Mesendoderm (in vitro differentiated cells): Measurements from ENCODE around the gene FGF19.

Experiments
- DNase-seq: peaks from one replicate; pipeline ENCODE4 v3.0.0; 2013
- H2AK5ac ChIP-seq: 2 replicates; pipeline ENCODE4 v1.6.1; 2013; ENCODE audit warnings: low read length, inconsistent platforms
- H2BK120ac ChIP-seq: 2 replicates; pipeline ENCODE4 v1.6.1; 2013; ENCODE audit warnings: low read depth, mild to moderate bottlenecking, low read length, moderate library complexity, mixed read lengths
- H2BK15ac ChIP-seq: replicated peaks from 2 replicates; pipeline ENCODE4 v1.6.1; 2013; ENCODE audit warnings: low read depth, mild to moderate bottlenecking, moderate library complexity
- H2BK5ac ChIP-seq: 2 replicates; pipeline ENCODE4 v1.6.1; 2013; ENCODE audit warnings: low read length, inconsistent platforms
- H3K18ac ChIP-seq: 2 replicates; pipeline ENCODE4 v1.6.1; 2013; ENCODE audit warnings: mild to moderate bottlenecking, low read length, mixed read lengths
- H3K23ac ChIP-seq: one replicate; pipeline ENCODE4 v1.6.1; 2013; ENCODE audit warnings: low read length
- H3K27ac ChIP-seq: 2 replicates; pipeline ENCODE4 v1.5.1; 2013; ENCODE audit warnings: low read depth, mild to moderate bottlenecking, inconsistent platforms, low read length, moderate library complexity
- H3K27me3 ChIP-seq: 2 replicates; pipeline ENCODE4 v1.6.1; 2013; ENCODE audit warnings: low read length, control low read depth, mild to moderate bottlenecking, inconsistent platforms; ENCODE audit not compliant: insufficient read depth, poor library complexity
- H3K36me3 ChIP-seq: 2 replicates; pipeline ENCODE4 v1.6.1; 2013; ENCODE audit warnings: low read length, inconsistent platforms; ENCODE audit not compliant: control insufficient read depth, insufficient read depth
- H3K4ac ChIP-seq: one replicate; pipeline ENCODE4 v1.6.1; 2013; ENCODE audit warnings: low read depth, mild to moderate bottlenecking, low read length, moderate library complexity
- H3K4me1 ChIP-seq: 2 replicates; pipeline ENCODE4 v1.6.1; 2013; ENCODE audit warnings: low read depth, low read length, inconsistent platforms; ENCODE audit not compliant: control insufficient read depth
- H3K4me2 ChIP-seq: 2 replicates; pipeline ENCODE4 v1.6.1; 2013; ENCODE audit warnings: low read length
- H3K4me3 ChIP-seq: 2 replicates; pipeline ENCODE4 v1.5.1; 2013; ENCODE audit warnings: mild to moderate bottlenecking, low read length
- H3K56ac ChIP-seq: one replicate; pipeline ENCODE4 v1.6.1; 2013; ENCODE audit warnings: low read length
- H3K79me1 ChIP-seq: 2 replicates; pipeline ENCODE4 v1.6.1; 2013; ENCODE audit warnings: low read length, inconsistent platforms
- H3K79me2 ChIP-seq: 2 replicates; pipeline ENCODE4 v1.6.1; 2013; ENCODE audit warnings: mild to moderate bottlenecking, low read length; ENCODE audit not compliant: control insufficient read depth, insufficient read depth
- H3K9ac ChIP-seq: 2 replicates; pipeline ENCODE4 v1.6.1; 2013; ENCODE audit warnings: low read length, inconsistent platforms
- H4K5ac ChIP-seq: one replicate; pipeline ENCODE4 v1.6.1; 2013; ENCODE audit warnings: low read length
- H4K8ac ChIP-seq: one replicate; pipeline ENCODE4 v1.6.1; 2013; ENCODE audit warnings: low read depth, mild to moderate bottlenecking, control low read depth, low read length, moderate library complexity
- WGBS: extraction: QIAGEN DNeasy Blood & Tissue Kit; methylation state at CpG from one replicate; pipeline ENCODE4 v1.1.7; 2013; ENCODE audit warnings: low lambda C conversion rate, missing lambda C conversion rate; ENCODE audit not compliant: insufficient coverage; ENCODE audit errors: extremely low coverage; 5-methylcytosine and 5-hydroxymethylcytosine counted together

Gene FGF19

DNA sequence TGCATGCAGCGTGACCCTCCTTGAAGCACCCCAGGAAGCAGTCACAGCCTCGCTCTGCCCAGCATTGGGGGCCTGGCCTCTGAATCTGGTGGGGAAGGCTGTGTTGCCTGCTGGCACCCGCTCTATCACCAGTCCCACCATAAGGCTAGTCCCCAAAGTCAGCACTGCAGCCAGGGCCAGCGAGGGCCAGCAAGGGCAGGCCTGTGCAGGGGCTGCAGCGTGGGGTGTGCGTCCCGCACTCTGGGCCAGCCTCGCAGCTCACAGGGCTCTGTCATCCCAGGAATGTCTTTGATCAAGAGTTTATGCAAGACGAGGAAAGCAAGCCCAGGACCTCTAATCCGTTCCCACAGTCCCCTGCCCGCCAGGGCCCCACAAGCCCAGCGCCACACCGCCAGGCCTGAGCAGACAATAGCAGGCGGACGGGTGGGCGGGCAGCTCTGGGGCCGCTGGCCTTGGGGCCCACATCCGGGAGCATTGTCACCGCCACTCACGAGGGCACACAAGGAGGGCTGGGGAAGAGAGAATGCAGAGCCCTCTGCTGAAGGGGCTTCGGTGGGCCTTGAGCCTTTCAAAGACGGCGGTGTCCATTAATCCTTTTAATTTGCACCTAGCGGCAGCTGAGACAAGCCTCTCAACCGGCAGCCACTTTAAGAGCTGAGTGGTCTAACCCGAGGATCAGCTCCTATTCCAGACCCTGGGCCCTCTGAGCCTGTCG lies 45.8 kb downstream of the FGF19 start:
- H3K4ac ChIP-seq = no peak overlapping the region
- no peak overlapping the region for H2BK120ac ChIP-seq
- H4K5ac ChIP-seq = no peak overlapping the region
- no peaks in the 10 kb centered on the region for H3K79me1 ChIP-seq
- peak overlapping the region; percentile 94 for H3K23ac ChIP-seq
- H3K27me3 ChIP-seq = no peaks in the 10 kb centered on the region
- no peak overlapping the region for H2BK15ac ChIP-seq
- peak overlapping the region; percentile 38 for H3K9ac ChIP-seq
- peak overlapping the region; percentile 71 for H3K56ac ChIP-seq
- no peak overlapping the region for H4K8ac ChIP-seq
- H3K4me3 ChIP-seq = no peak overlapping the region
- H2AK5ac ChIP-seq = no peak overlapping the region
- peak; percentile 95 for DNase-seq
- peaks cover 3% of the 10 kb centered on the region for H3K4me1 ChIP-seq
- peaks cover 2% of the 10 kb centered on the region for H3K36me3 ChIP-seq
- peak overlapping the region; percentile 69 for H3K18ac ChIP-seq
- no peaks in the 10 kb centered on the region for H3K79me2 ChIP-seq
- H3K4me2 ChIP-seq = no peak overlapping the region
- no CpG with 5 or more reads among the region's 27 CpGs for WGBS
- peak overlapping the region; percentile 26 for H3K27ac ChIP-seq
- H2BK5ac ChIP-seq = peak overlapping the region; percentile 73

DNA sequence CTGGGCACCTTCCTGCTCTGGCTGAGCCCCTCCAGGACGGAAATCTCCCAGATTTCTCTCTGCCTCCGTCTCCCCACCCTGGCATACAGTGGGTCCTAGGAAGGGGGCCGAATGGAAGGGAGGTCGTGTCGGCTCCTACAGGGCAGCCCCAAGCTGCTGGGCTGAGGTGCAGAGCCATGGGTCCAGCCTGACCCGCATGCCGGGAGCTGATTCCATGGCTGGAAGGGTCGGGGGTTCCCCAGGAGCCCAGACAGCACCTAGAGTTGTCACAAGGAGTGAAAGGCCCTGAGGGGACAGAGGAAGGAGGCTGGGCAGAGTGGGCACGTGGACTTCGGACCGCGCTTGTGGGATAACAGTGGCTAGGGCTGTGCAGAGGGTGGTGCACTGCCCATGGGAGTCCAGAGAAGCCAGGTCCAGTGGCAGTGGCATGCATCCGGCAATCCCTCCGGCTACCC lies 46.3 kb downstream of the FGF19 start:
- Histone ChIP-seq H3K23ac (no peak overlapping the region), H3K4me1 (peaks cover 3% of the 10 kb centered on the region), H3K79me1 (no peaks in the 10 kb centered on the region), H2AK5ac (no peak overlapping the region), H3K27ac (no peak overlapping the region), H3K56ac (peak overlapping the region; percentile 71), H2BK15ac (no peak overlapping the region), H3K27me3 (no peaks in the 10 kb centered on the region), H3K18ac (no peak overlapping the region), H2BK120ac (no peak overlapping the region), H3K79me2 (no peaks in the 10 kb centered on the region), H3K4me3 (no peak overlapping the region), H3K36me3 (peaks cover 2% of the 10 kb centered on the region), H3K4ac (no peak overlapping the region), H3K9ac (peak overlapping the region; percentile 38), H4K5ac (no peak overlapping the region), H4K8ac (no peak overlapping the region), H2BK5ac (no peak overlapping the region), H3K4me2 (no peak overlapping the region)
- WGBS = no CpG with 5 or more reads among the region's 14 CpGs
- DNase-seq = no peak

DNA sequence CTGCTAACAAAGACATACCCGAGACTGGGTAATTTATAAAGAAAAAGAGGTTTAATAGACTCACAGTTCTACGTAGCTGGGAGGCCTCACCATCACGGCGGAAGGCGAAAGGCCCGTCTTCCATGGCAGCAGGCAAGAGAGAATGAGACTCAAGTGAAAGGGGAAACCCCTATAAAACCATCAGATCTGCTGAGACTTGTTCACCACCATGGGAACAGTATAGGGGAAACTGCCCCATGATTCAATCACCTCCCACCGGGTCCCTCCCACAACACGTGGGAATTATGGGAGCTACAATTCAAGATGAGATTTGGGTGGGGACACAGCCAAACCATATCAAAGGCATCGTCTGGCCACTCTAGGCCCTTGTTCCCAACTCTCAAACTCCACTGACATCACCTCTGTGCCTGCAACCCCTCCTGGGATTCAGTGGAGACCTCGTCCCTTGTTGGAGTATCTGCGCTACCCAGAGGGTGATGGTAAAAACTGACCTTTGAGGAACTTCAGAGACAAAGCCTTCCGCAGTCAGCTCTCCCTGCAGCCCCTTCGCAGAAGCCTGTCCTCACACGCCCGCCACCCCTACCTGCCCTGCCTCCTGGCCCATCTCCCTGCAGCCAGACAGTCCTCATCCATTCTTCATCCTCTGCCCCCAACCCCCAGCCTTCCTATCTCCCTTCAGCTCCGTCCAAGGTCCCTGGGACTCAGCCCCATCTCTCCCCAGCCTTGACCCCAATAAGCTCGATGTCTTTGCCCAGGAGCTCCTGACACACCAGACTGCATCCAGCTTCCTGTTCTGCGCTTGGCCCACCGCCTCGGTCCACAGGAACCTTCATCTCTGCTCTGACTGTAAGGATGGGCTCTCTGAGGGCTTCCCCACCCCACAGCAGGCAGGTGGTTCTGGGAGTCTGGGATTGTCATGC lies 47.0 kb downstream of the FGF19 start:
- no peak overlapping the region for H3K18ac ChIP-seq
- no CpG with 5 or more reads among the region's 20 CpGs for WGBS
- H2BK15ac ChIP-seq = no peak overlapping the region
- H3K4me1 ChIP-seq = peaks cover 3% of the 10 kb centered on the region
- H3K36me3 ChIP-seq = peaks cover 6% of the 10 kb centered on the region
- H3K56ac ChIP-seq = no peak overlapping the region
- no peak overlapping the region for H2AK5ac ChIP-seq
- no peak overlapping the region for H2BK5ac ChIP-seq
- no peak overlapping the region for H3K4me3 ChIP-seq
- no peak overlapping the region for H2BK120ac ChIP-seq
- H3K27ac ChIP-seq = no peak overlapping the region
- H3K4ac ChIP-seq = no peak overlapping the region
- no peak overlapping the region for H4K8ac ChIP-seq
- no peak overlapping the region for H3K4me2 ChIP-seq
- H3K79me2 ChIP-seq = no peaks in the 10 kb centered on the region
- H3K23ac ChIP-seq = no peak overlapping the region
- no peak for DNase-seq
- no peaks in the 10 kb centered on the region for H3K27me3 ChIP-seq
- no peak overlapping the region for H3K9ac ChIP-seq
- H3K79me1 ChIP-seq = no peaks in the 10 kb centered on the region
- no peak overlapping the region for H4K5ac ChIP-seq

DNA sequence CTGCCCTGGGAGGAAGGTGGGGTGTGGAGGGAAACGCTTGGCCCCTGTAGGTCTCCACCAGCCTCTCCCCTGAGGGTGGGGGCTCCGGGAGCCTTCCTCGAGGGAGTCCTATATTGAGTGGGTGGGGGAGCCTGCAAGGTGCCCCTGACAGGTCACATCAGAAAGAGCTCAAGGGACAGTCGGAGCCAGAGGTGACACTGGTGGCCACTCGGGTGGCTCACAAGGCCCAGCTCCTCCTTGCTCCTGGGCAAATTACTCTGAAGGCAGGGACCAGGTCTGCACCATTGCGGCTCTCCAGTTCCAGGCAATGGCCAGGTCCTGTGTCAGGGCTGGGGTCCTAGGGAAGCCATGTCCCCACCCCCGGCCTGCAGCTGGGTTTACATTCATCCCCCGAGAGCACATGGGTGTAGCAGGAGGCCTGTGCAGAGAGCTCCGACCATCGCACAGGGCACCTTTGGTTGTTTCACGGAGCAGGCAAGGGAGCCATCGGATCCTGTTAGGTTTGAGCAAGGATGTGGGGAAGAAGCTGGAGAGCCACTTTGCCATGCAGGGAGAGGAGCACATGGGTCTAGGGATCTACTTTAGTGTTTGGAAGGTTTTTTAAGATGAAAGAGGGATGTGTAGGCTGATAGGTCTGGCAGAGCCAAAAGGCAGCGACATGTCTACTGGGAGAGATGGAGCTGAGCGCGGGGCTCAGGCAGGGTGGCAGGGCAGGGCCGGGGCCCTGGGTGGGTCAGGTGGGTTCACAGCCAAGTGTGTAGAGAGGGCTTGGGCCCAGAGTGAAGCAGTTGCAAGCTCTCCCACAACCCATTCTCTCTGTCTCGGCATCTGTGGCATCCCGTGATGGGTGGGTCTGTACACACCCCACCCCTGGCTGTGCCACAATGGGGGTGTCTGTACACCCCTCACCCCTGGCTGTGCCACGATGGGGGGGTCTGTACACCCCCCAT lies 48.1 kb downstream of the FGF19 start:
- H2AK5ac ChIP-seq = no peak overlapping the region
- H3K79me2 ChIP-seq = no peaks in the 10 kb centered on the region
- peaks cover 11% of the 10 kb centered on the region for H3K36me3 ChIP-seq
- H2BK15ac ChIP-seq = no peak overlapping the region
- no peak overlapping the region for H3K9ac ChIP-seq
- H3K4ac ChIP-seq = no peak overlapping the region
- WGBS = no CpG with 5 or more reads among the region's 19 CpGs
- no peak overlapping the region for H3K4me3 ChIP-seq
- H4K8ac ChIP-seq = no peak overlapping the region
- no peaks in the 10 kb centered on the region for H3K79me1 ChIP-seq
- no peak overlapping the region for H3K4me2 ChIP-seq
- no peaks in the 10 kb centered on the region for H3K27me3 ChIP-seq
- no peak overlapping the region for H4K5ac ChIP-seq
- DNase-seq = no peak
- no peak overlapping the region for H3K18ac ChIP-seq
- H2BK5ac ChIP-seq = no peak overlapping the region
- no peak overlapping the region for H3K27ac ChIP-seq
- no peak overlapping the region for H2BK120ac ChIP-seq
- H3K23ac ChIP-seq = no peak overlapping the region
- H3K4me1 ChIP-seq = peaks cover 3% of the 10 kb centered on the region
- H3K56ac ChIP-seq = no peak overlapping the region

DNA sequence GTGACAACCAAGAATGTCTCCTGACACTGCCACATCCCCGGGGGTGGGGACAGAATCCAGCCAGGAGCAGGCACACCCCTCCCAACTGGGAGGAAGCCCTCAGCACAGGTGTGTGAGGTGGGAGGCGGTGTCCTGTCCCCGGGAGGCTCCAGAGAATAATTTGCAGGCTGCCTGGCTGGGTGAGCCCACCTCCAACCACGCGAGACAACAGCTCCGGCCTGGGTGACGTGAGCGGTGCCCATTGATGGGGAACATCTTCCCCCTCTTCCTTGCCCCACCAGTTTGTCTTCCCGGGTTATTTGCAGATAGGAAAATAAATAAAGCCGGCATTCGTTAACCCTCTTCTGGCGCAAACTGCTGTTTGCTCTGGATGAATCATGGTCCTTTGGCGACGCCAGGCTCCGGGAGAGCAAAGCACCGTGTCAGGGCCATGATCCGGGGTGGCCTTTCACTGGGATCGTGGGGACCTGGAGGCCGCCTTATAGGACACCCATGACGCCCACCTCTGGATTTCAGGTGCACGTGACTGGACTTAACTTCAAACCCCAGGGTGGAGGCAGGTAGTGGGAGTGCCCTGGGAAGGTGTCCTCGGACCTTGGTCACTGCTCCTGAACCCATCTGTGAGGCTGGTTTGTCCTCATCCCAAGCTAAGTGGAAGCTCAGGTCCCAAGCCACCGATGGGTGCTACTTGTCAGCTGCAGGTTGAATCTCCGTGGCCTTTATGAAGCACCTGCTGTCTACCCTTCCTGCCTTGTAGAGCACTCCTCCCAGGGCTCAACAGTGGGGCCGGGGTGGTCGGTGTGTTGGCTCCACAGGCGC lies 49.0 kb downstream of the FGF19 start:
- no peak for DNase-seq

More for the DNA sequence above, 49.0 kb downstream of the FGF19 start:
- H2BK120ac ChIP-seq = no peak overlapping the region
- no peak overlapping the region for H3K4ac ChIP-seq
- no peak overlapping the region for H2AK5ac ChIP-seq
- H2BK5ac ChIP-seq = no peak overlapping the region
- no peak overlapping the region for H3K4me2 ChIP-seq
- no peak overlapping the region for H3K9ac ChIP-seq
- no peaks in the 10 kb centered on the region for H3K79me2 ChIP-seq
- no peak overlapping the region for H3K23ac ChIP-seq
- no peak overlapping the region for H3K56ac ChIP-seq
- no peak overlapping the region for H2BK15ac ChIP-seq
- no peak overlapping the region for H3K18ac ChIP-seq
- H3K27ac ChIP-seq = no peak overlapping the region
- no peaks in the 10 kb centered on the region for H3K79me1 ChIP-seq
- WGBS = no CpG with 5 or more reads among the region's 27 CpGs
- H4K5ac ChIP-seq = no peak overlapping the region
- H3K36me3 ChIP-seq = peaks cover 11% of the 10 kb centered on the region
- no peaks in the 10 kb centered on the region for H3K27me3 ChIP-seq
- H3K4me1 ChIP-seq = peaks cover 3% of the 10 kb centered on the region
- no peak overlapping the region for H3K4me3 ChIP-seq
- H4K8ac ChIP-seq = no peak overlapping the region
